Activated CD4-positive, alpha-beta T cell treated with anti-CD3 and anti-CD28 coated beads for 1 hour (primary cell): ENCODE results near the gene AOPEP.

Experiments used
- DNase-seq: peaks from one replicate; pipeline ENCODE4 v3.0.0-alpha.2; 2020

The AOPEP gene

DNA sequence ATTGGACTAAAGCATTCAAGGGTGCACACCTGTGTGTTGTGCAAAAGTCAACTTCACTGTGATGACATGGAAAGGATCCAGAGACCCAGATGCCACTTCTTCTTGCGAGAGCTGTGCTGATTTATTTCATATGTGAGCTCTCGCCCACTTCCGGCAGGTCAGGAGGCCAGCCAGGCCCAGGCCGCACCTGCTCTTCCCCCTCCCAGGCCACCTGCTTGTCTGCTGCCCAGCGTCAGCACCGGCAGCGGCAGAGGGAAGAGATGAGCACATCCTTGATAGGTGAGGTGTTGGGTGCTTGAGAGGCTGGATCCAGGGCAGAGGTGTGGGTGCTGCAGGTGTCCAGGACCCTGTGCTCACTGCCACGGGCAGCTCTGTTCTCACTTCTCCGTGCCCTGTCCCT, 348.1 kb downstream of the AOPEP start:
- no peak for DNase-seq

- no peak for DNase-seq
Measured at GRCh38 chr9:95075700-95076099, 349.2 kb downstream of the AOPEP start.

DNA sequence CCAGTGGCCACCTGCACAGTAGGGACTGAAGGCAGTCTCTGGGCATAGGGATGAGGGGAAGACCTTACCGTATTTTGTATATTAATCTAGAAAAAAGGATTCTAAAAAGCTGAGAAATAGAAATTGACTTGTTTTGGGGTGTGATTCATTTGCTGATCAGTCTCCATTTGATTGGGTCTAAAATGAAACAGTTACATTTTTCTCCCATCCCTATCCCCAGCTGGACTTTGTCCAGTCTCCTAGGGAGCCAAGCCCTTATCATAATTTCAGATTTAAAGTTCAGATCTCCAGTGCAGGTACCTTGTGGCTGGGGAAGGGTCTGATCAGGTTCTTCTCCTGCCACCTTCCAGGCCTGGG, 350.2 kb downstream of the AOPEP start:
- no peak for DNase-seq

DNA sequence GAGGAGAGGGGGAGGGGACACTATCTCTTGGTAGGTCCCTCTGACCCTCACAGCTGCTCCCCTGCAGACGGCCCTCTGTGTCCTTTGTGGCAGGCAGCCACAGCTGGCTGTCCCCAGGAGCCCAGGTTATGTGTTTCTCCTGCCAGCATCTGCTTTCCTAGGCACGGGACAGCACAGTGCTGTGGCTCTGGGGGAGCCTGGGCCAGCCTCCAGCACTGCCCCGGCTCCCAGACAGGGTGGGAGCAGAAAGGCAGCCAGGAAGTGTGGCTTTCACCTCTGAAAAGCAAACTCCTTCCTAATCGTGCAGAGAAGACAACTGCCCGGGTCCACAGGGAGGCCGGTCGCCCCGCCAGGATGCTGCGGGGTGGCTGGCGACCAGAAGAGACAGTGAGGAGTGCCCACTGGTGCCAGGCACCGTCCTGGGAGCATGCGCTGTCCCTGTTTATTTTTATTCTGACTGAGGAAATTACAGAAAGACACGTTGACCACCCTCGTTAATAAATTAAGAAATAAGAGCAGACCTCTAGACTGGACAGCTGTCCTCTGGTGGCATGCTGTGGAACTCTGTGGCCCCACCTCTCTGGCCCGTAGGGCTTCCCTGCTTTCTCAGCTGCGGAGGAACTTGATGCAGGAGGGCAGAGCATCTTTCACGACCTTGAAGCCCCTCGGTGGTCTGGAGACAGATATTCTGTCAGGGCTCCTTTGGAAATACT, 350.7 kb downstream of the AOPEP start:
- no peak for DNase-seq

GRCh38 chr9:95077766-95078370, 351.4 kb downstream of the AOPEP start:
- DNase-seq, result no peak

DNA sequence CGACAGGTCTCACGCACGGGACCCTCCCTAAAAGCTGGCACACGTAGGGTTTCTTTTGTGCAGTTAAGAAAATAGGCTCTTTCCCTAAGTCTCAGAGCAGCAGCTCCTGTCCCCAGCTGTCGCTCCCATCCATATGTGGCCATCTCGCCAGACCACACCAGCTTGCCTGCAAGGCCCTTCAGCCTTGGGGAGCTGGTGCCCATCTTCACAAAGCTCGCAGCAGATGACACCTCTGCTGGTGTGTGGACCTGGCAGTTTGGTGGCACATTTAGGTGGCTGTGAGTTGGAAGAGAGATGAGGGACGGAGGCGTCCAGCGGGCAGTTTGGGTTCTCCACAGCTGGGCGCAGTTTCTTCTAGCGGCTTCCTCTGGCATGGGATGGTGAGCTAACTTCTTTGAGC, 352.0 kb downstream of the AOPEP start:
- DNase-seq, result no peak

DNA sequence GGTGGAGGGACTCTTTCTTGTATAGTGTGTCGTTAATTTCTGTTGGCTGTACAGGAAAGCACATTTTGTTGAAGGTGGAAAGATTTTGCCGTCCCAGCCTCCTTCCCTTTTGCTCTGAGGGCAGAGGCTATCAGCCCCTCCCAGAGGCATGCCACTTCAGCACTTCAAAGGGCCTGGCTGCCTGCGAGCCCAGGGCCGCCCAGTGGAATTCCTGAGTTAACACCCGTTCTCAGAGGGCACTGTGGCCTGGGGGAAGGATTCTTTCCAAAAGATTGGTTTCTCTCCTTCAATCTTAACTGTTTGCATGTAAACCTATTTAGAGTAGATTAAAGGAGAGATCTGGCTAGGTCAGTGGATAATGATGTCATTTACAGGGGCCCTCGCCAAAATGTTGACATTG, 352.4 kb downstream of the AOPEP start:
- no peak for DNase-seq

GRCh38 chr9:95079461-95079860, 353.0 kb downstream of the AOPEP start:
- no peak for DNase-seq

GRCh38 chr9:95080961-95081647, 354.6 kb downstream of the AOPEP start:
- no peak for DNase-seq

GRCh38 chr9:95081998-95082397, 355.5 kb downstream of the AOPEP start:
- no peak for DNase-seq

DNA sequence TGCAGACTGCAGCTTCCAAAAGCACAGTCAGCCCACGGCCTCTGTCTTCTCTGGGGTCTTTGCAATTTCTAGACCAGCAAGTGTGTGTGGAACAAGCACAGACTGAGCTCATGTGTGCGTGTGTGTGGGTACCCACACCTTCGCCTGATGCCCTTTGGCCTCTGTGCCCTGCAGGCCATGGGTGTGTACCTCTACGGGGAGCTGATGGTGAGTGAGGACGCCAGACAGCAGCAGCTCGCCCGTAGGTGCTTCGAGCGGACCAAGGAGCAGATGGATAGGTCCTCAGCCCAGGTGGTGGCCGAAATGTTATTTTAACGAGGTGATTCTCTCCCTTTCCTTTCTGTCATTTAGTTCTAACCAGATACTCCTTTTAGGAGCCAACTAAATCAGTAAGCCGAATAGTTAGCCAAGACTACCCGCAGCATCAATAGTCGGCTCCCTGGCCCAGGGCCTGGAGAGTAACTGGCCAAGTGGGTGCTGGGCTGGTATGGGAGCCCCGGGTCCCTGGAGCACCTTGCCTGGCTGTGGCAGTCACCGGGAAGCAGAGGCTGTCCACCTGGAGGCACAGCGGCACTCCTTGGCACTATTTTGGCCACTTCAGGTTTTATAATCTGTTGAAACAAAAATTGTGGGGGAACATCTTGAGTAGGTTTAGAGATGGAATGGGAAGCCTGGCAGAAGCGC, 356.0 kb downstream of the AOPEP start:
- DNase-seq, result no peak

DNA sequence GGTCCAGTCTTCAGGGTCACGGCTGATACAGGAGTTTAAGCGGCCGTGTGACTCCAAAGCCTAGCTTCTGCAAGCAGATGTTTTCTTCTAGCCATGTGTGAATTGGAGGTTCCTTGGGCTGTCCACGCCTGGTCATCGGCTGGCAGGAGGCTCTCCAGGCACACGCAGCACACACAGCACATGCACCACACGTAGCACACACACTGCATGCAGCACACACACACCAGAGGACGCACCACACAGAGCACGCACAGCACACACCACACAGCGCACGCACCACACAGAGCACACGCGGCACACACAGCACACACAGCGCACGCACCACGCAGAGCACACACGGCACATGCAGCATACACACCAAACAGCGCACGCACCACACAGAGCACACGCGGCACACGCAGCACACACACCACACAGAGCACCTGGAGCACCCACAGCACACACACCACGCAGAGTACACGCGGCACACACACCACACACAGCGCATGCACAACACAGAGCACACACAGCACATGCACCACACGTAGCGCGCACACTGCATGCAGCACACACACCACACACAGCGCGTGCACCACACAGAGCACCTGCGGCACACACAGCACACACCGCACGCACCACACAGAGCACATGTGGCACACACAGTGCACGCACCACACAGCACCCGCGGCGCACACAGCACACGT, 356.7 kb downstream of the AOPEP start:
- no peak for DNase-seq

GRCh38 chr9:95084254-95084934, 357.9 kb downstream of the AOPEP start:
- no peak for DNase-seq

GRCh38 chr9:95085036-95085770, 358.7 kb downstream of the AOPEP start:
- DNase-seq, result no peak

GRCh38 chr9:95085861-95086563, 359.5 kb downstream of the AOPEP start:
- DNase-seq, result no peak

DNA sequence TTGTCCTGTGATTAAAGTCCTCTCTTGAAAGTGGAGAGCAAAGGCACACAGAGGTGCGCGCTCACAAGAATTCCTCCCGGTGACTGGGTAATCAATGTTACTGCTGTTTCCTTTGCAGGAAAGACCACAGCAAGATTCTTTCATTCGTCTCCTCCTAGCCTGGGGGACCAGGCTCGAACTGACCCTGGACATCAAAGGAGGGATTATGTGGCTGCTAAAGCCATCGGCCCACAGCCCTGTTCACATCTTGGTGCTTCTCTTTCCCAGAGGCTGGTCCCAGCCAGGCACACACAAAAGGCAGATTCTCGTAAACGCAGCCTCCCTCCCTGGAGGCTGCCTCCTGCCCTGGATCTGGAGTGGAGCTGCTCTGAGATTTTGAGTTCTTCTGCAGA, 360.1 kb downstream of the AOPEP start:
- DNase-seq, result no peak

GRCh38 chr9:95087659-95088242, 361.3 kb downstream of the AOPEP start:
- no peak for DNase-seq

DNA sequence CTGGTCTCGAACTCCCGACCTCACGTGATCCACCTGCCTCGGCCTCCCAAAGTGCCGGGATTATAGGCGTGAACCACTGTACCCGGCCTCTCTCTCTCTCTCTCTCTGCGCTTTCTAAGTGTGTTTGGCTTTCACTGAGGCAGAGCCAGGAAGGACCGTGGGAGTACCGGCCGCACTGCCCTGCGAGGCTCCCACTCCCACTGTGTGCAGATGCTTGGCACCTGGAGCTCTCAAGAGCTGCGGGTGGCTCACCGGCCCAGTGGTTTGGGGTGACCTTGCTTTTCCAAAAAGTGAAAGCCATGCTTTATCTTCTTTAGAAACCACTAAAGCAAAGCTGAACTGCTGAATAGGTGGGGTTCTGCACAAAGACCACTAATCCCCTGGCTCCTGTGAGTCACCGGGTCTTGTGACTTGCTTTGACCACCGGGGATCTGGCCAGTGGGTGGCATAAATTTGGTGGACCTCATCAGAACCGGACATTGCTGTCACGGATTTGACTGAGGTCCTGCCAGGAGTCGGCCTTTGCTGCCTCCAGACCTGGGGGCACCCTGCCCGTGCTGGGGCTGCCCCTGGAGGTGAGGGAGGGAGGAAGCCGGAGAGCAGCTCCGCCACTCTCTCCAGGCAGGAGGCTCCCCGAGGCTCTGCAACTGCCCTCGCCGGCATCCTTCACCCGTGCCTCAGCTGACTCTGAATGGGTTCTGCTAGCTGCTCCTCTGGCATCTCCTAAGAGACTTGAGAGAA, 362.1 kb downstream of the AOPEP start:
- no peak for DNase-seq

DNA sequence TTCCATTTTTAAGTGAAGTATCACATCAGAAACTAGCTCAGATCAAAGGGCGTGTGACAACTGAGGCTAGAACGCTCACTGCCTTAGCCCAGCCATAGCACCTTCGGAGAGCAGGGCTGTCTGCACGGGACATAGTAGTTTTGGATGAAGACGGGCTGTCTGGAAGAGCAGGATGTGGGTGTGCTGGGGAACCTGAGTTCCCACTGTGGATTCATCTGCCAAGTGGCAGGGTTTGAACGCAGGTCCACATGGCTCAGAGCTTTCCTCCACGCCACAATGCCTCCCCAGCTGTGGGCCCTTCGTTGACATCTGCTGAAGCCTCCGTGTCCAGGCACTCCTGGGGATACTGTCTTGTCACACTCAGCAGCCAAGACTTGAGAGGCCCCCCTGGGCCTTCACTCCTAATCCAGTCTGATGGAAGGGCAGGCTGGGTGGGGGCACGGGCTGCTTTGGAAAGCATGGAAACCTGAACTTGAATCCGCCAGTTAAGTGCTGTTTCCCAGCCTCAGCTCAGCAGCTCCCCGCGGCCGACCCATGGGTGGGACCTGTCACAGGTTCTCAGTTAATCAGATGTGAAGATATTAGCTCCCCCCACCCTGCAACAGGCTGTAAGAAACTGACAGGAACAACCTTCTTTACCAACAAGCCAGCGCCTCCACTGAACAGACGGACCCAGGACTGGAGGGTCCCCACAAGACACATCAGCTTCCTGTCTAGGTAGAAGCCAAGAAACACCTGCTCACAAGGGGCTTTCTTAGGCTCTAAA, 362.9 kb downstream of the AOPEP start:
- no peak for DNase-seq
